ENCODE measurements around the gene UBE2Q2. TPM values are rescaled to one million over a fixed set of nuclear protein-coding genes. Genes with fewer than 3 reads are reported as not detected.

The UBE2Q2 gene
- total RNA-seq, 1 donor from 2014 or later, result 21.6 TPM

DNA sequence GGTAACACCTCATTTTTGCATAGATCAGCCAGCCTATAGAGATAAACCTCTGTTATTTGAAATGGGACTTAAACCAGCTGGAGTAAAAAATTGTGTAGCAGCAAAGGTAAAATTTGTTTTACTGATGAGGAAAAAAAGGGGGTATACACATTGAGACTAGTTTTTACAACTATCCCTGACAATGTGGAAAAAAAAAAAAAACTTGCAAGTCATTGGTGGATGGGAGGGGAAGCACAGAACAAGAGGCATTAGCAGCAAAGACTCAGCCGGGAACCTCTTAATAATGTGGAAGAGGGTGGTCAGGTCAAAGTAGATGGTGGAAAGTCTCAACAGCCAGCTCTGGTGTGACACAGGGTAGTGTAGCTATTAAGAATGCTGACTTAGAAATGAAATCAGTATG is 74.9 kb downstream of the UBE2Q2 start:
- Histone ChIP-seq H3K9me3 (no peaks in the 10 kb centered on the region), H3K36me3 (peaks cover 0 to 29% of the 10 kb centered on the region in 2 donors), H3K27me3 (no peaks in the 10 kb centered on the region), H3K27ac (no peak overlapping the region), H3K4me3 (no peak overlapping the region), H3K4me1 (peaks cover 10% of the 10 kb centered on the region)
- DNase-seq (ENCODE audit: extremely low spot score in 2 of 2), result no peak
- TF ChIP-seq POLR2A (IDR thresholded peaks at IDR 0.05) (no peak), POLR2AphosphoS5 (IDR thresholded peaks at IDR 0.05; ENCODE audit: insufficient read depth in 1 of 2, low read depth in 1 of 2) (no peak), CTCF (IDR thresholded peaks at IDR 0.05) (no peak)
- intact Hi-C loops (cut with DNase I), result no loop called here

DNA sequence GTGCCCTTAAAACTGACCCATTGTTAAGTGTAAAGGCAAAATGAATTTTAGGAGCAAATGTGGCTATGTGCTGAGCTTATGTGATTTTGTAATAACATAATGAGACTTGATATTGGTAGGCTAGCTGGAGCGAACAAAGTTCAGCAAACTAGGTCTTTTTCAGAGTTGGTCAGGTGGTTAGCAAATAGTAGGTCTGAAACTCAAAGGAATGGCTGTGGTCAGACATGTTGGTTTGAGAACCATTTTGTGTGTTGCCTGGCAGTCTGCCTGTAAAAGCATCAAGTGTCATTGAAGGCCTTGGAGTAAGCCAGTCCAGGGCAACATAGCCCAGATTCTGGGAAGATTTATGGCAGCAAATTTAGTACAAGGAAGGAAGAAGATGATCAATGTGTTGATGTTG is 76.8 kb downstream of the UBE2Q2 start:
- Histone ChIP-seq H3K4me1 (peaks cover 10% of the 10 kb centered on the region), H3K4me3 (no peak overlapping the region), H3K9me3 (no peaks in the 10 kb centered on the region), H3K36me3 (peaks cover 0 to 9% of the 10 kb centered on the region in 2 donors), H3K27me3 (no peaks in the 10 kb centered on the region), H3K27ac (no peak overlapping the region)
- TF ChIP-seq POLR2AphosphoS5 (IDR thresholded peaks at IDR 0.05; ENCODE audit: insufficient read depth in 1 of 2, low read depth in 1 of 2) (no peak), POLR2A (IDR thresholded peaks at IDR 0.05) (no peak), CTCF (IDR thresholded peaks at IDR 0.05) (no peak)
- DNase-seq (ENCODE audit: extremely low spot score in 2 of 2), result no peak
- intact Hi-C loops (cut with DNase I), result no loop called here

DNA sequence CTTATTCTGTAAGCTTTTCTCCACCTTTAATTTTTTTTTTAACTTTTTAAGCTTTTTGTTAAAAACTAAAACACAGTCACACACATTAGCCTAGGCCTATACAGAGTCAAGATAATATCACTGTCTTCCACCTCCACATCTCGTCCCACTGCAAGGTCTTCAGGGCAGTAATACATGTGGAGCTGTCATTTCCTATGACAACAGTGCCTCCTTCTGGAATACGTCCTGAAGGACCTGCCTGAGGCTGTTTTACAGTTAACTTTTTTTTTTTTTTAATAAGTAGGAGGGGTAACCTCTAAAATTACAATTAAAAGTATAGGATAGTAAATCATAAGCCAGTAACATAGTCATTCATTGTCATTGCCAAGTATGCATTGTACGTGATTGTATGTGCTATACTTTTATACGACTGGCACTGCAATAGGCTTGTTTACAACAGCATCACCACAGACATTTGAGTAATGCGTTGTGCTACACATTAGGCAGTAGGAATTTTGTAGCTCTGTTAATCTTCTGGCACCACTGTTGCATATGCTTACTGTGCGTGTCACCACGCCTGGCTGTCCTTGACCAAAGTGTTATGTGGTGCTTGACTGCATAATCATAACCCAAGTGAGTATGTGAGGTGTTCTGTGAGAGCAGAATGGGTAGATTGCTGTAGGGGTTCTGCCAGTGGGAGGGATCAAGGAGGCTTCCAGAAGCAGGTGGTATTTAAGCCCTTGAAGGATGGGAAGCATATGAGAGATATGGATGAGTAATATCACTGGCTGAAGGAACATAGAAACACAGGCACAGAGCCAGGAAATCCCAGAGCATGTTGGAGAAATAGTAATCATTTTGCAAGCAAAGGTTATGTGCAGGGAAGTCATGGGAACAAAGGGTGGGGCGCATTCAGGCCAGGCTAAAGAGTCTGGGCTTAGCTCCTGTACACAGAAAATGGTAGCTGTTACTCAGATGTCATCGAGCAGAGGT is 78.8 kb downstream of the UBE2Q2 start:
- no peak for DNase-seq (ENCODE audit: extremely low spot score in 2 of 2)
- no peaks in the 10 kb centered on the region for H3K9me3 ChIP-seq

DNA sequence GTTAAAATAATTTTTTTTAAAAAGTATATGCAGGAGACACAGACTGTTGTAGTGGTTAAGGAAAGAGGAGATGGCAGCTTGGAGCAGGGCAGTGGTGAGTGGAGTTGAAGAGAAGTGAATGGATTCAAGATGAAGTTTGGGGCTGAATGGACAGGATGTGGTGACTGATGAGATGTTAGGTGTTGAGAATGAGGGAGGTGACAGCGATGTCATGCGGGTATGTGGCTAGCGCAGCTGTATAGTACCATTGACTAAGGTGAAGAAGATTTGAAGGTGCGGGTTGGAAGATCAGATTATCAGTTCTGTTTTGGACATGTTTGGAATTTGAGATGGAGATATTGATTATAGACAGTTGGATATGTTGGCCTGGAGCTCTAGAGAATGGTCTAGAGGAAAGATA is 80.5 kb downstream of the UBE2Q2 start:
- peaks cover 10% of the 10 kb centered on the region for H3K4me1 ChIP-seq
- no peak for DNase-seq (ENCODE audit: extremely low spot score in 2 of 2)
- H3K9me3 ChIP-seq, result no peaks in the 10 kb centered on the region
- intact Hi-C loops (cut with DNase I), result no loop called here
- no peak overlapping the region for H3K27ac ChIP-seq
- TF ChIP-seq CTCF (IDR thresholded peaks at IDR 0.05) (no peak), POLR2AphosphoS5 (IDR thresholded peaks at IDR 0.05; ENCODE audit: insufficient read depth in 1 of 2, low read depth in 1 of 2) (no peak), POLR2A (IDR thresholded peaks at IDR 0.05) (no peak)
- peaks cover 0 to under 1% of the 10 kb centered on the region in 2 donors for H3K36me3 ChIP-seq
- H3K4me3 ChIP-seq, result no peak overlapping the region
- H3K27me3 ChIP-seq, result no peaks in the 10 kb centered on the region

More for the DNA sequence above, 78.8 kb downstream of the UBE2Q2 start:
- H3K4me3 ChIP-seq, result no peak overlapping the region
- peaks cover 0 to 6% of the 10 kb centered on the region in 2 donors for H3K36me3 ChIP-seq
- intact Hi-C loops (cut with DNase I), result no loop called here
- H3K27me3 ChIP-seq, result no peaks in the 10 kb centered on the region
- no peak overlapping the region for H3K27ac ChIP-seq
- TF ChIP-seq POLR2A (IDR thresholded peaks at IDR 0.05) (no peak), POLR2AphosphoS5 (IDR thresholded peaks at IDR 0.05; ENCODE audit: insufficient read depth in 1 of 2, low read depth in 1 of 2) (peak in 1 of 2 donors; percentile 12)
- peaks cover 10% of the 10 kb centered on the region for H3K4me1 ChIP-seq

DNA sequence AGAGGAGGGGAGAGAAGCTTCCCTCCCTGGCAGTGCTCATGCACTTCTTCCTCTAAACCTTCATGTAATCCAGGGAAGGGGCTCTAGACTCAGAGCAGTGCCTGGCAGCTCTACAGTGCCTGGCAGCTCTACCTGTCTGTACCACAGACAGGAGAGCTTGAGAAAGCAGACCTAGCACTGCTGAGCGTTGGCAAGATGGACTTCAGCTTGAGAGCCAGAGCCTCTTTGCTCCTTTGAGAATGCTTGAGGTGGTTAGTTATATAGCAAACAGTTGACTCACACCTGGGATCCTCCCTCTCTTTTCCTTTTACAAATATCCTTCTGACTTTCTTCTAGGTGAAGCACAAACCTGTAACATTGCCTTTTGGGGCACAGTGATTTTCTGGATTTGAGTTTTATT is 81.3 kb downstream of the UBE2Q2 start:
- no peak overlapping the region for H3K4me3 ChIP-seq
- TF ChIP-seq CTCF (IDR thresholded peaks at IDR 0.05) (no peak), POLR2AphosphoS5 (IDR thresholded peaks at IDR 0.05; ENCODE audit: insufficient read depth in 1 of 2, low read depth in 1 of 2) (no peak), POLR2A (IDR thresholded peaks at IDR 0.05) (no peak)
- no peaks in the 10 kb centered on the region for H3K36me3 ChIP-seq
- no peaks in the 10 kb centered on the region for H3K9me3 ChIP-seq
- H3K4me1 ChIP-seq, result peaks cover 10% of the 10 kb centered on the region
- intact Hi-C loops (cut with DNase I), result no loop called here
- H3K27me3 ChIP-seq, result no peaks in the 10 kb centered on the region
- H3K27ac ChIP-seq, result no peak overlapping the region
- no peak for DNase-seq (ENCODE audit: extremely low spot score in 2 of 2)

Measured in vagina (tissue), 2 donors.